MCF 10A (cell line): ENCODE results near the gene RRP1. TPM values are rescaled to one million over a fixed set of nuclear protein-coding genes. Genes with fewer than 3 reads are reported as not detected.

Experiments used
- BruUV-seq: library from RNA; stranded (reverse); fragments of 400-500 nt; replicated peaks from 2 replicates; lab custom pipeline; 2021; lab: Mats Ljungman, UMichigan
- CTCF ChIA-PET: fragments of 300-600 bp; sonication (Branson Sonifier 250); formaldehyde crosslinking; extraction: SDS; loops from one replicate; lab custom pipeline; 2021; ENCODE audit warnings: antibody characterized with exemption, inconsistent platforms; lab: Yijun Ruan, JAX
- POLR2A ChIA-PET: fragments of 300-600, 350-650 bp; sonication (Branson Sonifier 250); formaldehyde crosslinking; extraction: SDS; loops from one replicate; lab custom pipeline; 2020; ENCODE audit warnings: antibody characterized with exemption, inconsistent platforms; lab: Yijun Ruan, JAX
- DNase-seq: peaks from one replicate; pipeline ENCODE4 v3.0.0-alpha.2; 2018; ENCODE audit not compliant: unreplicated experiment
- H3K27ac Mint-ChIP-seq: one replicate; pipeline ENCODE4 v1.8.0; 2022; ENCODE audit warnings: mild to moderate bottlenecking, low read depth, mixed read lengths; ENCODE audit not compliant: unreplicated experiment
- H3K27me3 Mint-ChIP-seq: one replicate; pipeline ENCODE4 v1.8.0; 2022; ENCODE audit warnings: mixed read lengths; ENCODE audit not compliant: insufficient read depth, unreplicated experiment
- H3K36me3 Mint-ChIP-seq: one replicate; pipeline ENCODE4 v1.8.0; 2022; ENCODE audit warnings: mild to moderate bottlenecking, moderate library complexity, mixed read lengths; ENCODE audit not compliant: insufficient read depth, unreplicated experiment
- H3K4me1 Mint-ChIP-seq: one replicate; pipeline ENCODE4 v1.8.0; 2022; ENCODE audit warnings: mixed read lengths; ENCODE audit not compliant: insufficient read depth, unreplicated experiment
- H3K4me3 Mint-ChIP-seq: one replicate; pipeline ENCODE4 v1.8.0; 2022; ENCODE audit warnings: mild to moderate bottlenecking, moderate library complexity, mixed read lengths; ENCODE audit not compliant: unreplicated experiment
- H3K9me3 Mint-ChIP-seq: one replicate; pipeline ENCODE4 v1.8.0; 2022; ENCODE audit warnings: mixed read lengths; ENCODE audit not compliant: unreplicated experiment
- intact Hi-C: fragments of 100-400 bp; cut with micrococcal nuclease; formaldehyde crosslinking; loops from 2 replicates; pipeline ENCODE4 v1.14.1; 2022
- total RNA-seq: library from RNA; stranded (reverse); gene quantifications from 2 replicates; pipeline ENCODE4 v1.2.3, GENCODE V29; 2022
- TF ChIP-seq, protein P1 (sequence below): fragments of 200-600 bp; IDR thresholded peaks from one replicate; pipeline ENCODE4 v1.8.0; 2022; ENCODE audit warnings: antibody characterized with exemption, mild to moderate bottlenecking; ENCODE audit not compliant: unreplicated experiment

Gene RRP1
- total RNA-seq, 1 experiment from 2014 or later = 56.0 TPM

DNA sequence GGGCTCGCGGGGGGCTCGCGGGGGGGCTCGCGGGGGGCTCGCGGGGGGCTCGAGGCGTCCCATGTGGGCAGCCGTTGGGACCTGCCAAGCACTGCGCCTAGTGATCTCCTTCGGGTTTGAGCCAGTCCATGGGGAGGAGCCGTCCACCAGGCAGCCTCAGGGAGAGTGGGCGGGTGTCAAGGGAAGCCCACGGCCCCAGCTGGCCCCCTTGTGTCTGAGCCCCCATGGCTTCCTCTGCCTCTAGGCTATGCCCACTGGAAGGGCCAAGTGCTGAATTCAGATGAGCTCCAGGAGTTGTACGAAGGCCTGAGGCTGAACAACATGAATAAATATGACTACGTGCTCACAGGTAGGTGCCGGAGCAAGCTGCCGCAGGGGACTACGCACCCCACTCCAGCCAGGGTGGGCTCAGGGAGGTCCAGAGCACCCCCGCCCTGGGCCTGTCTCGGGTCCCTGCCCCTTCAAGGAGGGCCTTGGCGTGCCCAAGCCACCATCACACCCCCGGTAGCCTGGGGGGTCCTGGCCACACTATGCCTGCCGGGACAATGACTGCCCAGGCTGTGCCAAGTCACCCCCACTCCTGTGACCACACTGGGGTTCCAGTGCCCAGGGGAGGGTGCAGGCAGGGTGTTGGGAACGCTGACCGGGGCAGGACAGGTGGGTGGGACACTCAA lies 47.8 kb upstream of the RRP1 start:
- POLR2A ChIA-PET = interaction anchor here (1.1 kb wide), 1 partner anchor 22 kb away, joined by 3 read pairs; no protein-coding TSS in a partner anchor
- no peak for DNase-seq
- Mint-ChIP-seq H3K36me3 (peaks cover 63% of the 10 kb centered on the region), H3K27ac (no peak overlapping the region), H3K9me3 (no peaks in the 10 kb centered on the region), H3K4me3 (no peak overlapping the region), H3K27me3 (no peaks in the 10 kb centered on the region), H3K4me1 (peaks cover 5% of the 10 kb centered on the region)
- no TSS peak for BruUV-seq
- CTCF ChIA-PET = interaction anchor here (0.6 kb wide), 1 partner anchor 25 kb away, joined by 4 read pairs; no protein-coding TSS in a partner anchor
- TF ChIP-seq, protein P1, sequence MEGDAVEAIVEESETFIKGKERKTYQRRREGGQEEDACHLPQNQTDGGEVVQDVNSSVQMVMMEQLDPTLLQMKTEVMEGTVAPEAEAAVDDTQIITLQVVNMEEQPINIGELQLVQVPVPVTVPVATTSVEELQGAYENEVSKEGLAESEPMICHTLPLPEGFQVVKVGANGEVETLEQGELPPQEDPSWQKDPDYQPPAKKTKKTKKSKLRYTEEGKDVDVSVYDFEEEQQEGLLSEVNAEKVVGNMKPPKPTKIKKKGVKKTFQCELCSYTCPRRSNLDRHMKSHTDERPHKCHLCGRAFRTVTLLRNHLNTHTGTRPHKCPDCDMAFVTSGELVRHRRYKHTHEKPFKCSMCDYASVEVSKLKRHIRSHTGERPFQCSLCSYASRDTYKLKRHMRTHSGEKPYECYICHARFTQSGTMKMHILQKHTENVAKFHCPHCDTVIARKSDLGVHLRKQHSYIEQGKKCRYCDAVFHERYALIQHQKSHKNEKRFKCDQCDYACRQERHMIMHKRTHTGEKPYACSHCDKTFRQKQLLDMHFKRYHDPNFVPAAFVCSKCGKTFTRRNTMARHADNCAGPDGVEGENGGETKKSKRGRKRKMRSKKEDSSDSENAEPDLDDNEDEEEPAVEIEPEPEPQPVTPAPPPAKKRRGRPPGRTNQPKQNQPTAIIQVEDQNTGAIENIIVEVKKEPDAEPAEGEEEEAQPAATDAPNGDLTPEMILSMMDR = no peak
- intact Hi-C loops = no loop called here

DNA sequence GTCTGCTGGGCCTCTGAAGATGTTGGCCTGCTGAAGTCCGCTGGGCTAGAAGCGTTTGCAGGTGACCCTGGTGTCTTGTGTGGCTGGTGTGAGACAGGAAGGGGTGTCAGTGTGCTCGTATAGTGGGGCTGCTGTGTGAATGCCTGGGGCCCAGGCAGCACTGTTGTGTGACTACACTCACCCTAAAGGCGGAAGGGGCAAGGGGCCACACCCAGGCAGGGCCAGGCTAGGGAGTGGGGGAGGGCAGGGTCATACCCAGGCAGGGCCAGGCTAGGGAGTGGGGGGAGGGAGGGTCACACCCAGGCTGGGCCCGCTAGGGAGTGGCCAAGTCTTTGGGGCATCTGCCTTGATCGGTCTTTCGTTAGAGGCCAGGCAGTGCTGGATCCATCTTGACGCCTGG lies 45.4 kb upstream of the RRP1 start:
- ChIA-PET CTCF (no interaction called here), POLR2A (interaction anchor here (1.4 kb wide), 1 partner anchor 18 kb away, joined by 3 read pairs; no protein-coding TSS in a partner anchor)
- H3K36me3 Mint-ChIP-seq = peaks cover 71% of the 10 kb centered on the region
- TF ChIP-seq, protein P1 = no peak
- H3K27ac Mint-ChIP-seq = no peak overlapping the region
- no peaks in the 10 kb centered on the region for H3K9me3 Mint-ChIP-seq
- H3K4me3 Mint-ChIP-seq = no peak overlapping the region
- intact Hi-C loops = no loop called here
- peaks cover 5% of the 10 kb centered on the region for H3K4me1 Mint-ChIP-seq
- no TSS peak for BruUV-seq
- no peak for DNase-seq
- H3K27me3 Mint-ChIP-seq = no peaks in the 10 kb centered on the region

DNA sequence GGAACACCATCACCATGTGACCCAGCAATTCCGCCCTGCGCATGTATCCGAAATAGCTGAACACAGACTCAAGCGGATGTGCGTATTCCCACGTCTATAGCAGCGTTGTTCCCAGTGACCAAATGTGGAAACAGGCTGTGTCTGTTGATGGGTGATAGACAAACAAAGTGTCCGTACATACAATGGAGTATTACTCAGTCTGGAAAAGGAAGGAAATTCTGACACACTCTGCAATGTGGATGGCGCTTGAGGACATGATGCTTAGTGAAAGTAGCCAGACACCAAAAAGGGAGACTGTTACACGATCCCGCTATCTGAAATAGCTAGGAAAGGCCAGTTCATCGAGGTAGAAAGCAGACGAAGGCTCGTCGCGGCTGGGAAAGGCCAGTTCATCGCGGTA lies 44.7 kb upstream of the RRP1 start:
- Mint-ChIP-seq H3K9me3 (no peaks in the 10 kb centered on the region), H3K36me3 (peaks cover 73% of the 10 kb centered on the region), H3K27me3 (no peaks in the 10 kb centered on the region), H3K4me3 (no peak overlapping the region), H3K4me1 (peaks cover under 1% of the 10 kb centered on the region), H3K27ac (no peak overlapping the region)
- no peak for DNase-seq
- TF ChIP-seq, protein P1 = no peak
- ChIA-PET CTCF (no interaction called here), POLR2A (interaction anchor here (0.7 to 1.4 kb wide), 3 partner anchors 14 to 136 kb away, joined by 3 to 4 read pairs (median 3); no protein-coding TSS in a partner anchor)
- intact Hi-C loops = no loop called here
- BruUV-seq = no TSS peak

DNA sequence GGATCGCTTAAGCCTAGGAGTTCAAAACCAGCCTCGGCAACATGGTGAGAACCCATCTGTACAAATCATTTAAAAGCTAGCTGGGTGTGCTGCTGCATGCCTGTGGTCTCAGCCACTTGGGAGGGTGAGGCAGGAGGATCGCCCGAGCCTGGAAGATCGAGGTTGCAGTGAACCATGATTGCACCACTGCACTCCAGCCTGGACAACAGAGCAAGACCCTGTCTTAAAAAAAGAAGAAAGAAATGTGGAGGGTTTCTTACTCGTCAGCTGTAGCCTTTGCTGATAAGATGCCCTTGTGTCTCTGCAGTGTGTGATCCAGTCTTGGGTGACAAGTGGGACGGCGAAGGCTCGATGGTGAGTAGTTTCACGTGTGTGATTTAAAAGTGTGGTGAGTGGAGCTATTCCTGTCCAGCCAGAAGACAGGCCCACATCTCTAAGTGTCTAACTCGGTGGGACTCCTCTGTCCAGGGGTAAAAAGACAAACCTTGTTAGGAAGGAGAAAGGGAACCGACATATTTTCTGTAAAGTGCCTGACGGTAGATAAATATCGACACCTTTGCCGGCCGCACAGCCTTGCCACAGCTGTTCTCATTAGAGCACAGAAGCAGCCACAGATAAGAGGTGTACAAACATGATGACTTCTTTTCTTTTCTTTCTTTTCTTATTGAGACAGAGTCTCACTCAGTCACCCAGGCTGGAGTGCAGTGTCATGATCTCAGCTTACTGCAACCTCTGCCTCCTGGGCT lies 43.4 kb upstream of the RRP1 start:
- TF ChIP-seq, protein P1 = no peak
- H3K36me3 Mint-ChIP-seq = peaks cover 79% of the 10 kb centered on the region
- ChIA-PET POLR2A (interaction anchor here (0.6 to 1.5 kb wide), 6 partner anchors 13 to 54 kb away, joined by 3 to 6 read pairs (median 4); partner anchors contain the start of gene RRP1), CTCF (no interaction called here)
- H3K4me3 Mint-ChIP-seq = no peak overlapping the region
- intact Hi-C loops = no loop called here
- H3K9me3 Mint-ChIP-seq = no peaks in the 10 kb centered on the region
- no peak overlapping the region for H3K27ac Mint-ChIP-seq
- H3K4me1 Mint-ChIP-seq = no peaks in the 10 kb centered on the region
- DNase-seq = no peak
- no peaks in the 10 kb centered on the region for H3K27me3 Mint-ChIP-seq
- no TSS peak for BruUV-seq
